RWPE2 (cell line): ENCODE measurements around the gene LRP1B.

Experiments used
- ATAC-seq: fragments of 200-7000 bp; cut with Tn5 transposase; 3 replicates; pipeline ENCODE4 v1.9.1; 2021; ENCODE audit warnings: low read depth
- DNase-seq: peaks from one replicate; pipeline ENCODE4 v3.0.0-alpha.2; 2020; ENCODE audit warnings: low spot score
- H3K27ac ChIP-seq: fragments of 450-650 bp; 2 replicates; pipeline ENCODE4 v1.5.1; 2017; ENCODE audit warnings: mild to moderate bottlenecking; ENCODE audit not compliant: poor library complexity, severe bottlenecking
- H3K27me3 ChIP-seq: fragments of 250-450 bp; sonication (Bioruptor Pico); 2 replicates; pipeline ENCODE4 v1.5.1; 2021; ENCODE audit warnings: mild to moderate bottlenecking, moderate library complexity; ENCODE audit not compliant: insufficient read depth, poor library complexity, severe bottlenecking
- H3K36me3 ChIP-seq: fragments of 250-450 bp; sonication (Bioruptor Pico); 2 replicates; pipeline ENCODE4 v1.5.1; 2020; ENCODE audit warnings: low read depth, mild to moderate bottlenecking, moderate library complexity
- H3K4me1 ChIP-seq: fragments of 250-450 bp; sonication (Bioruptor Pico); 2 replicates; pipeline ENCODE4 v1.5.1; 2021; ENCODE audit warnings: mild to moderate bottlenecking, moderate library complexity; ENCODE audit not compliant: insufficient read depth, poor library complexity, severe bottlenecking
- H3K4me3 ChIP-seq: fragments of 250-450 bp; sonication (Bioruptor Pico); 2 replicates; pipeline ENCODE4 v1.5.1; 2021; ENCODE audit warnings: mild to moderate bottlenecking, moderate library complexity; ENCODE audit not compliant: severe bottlenecking
- H3K9me3 ChIP-seq: fragments of 250-450 bp; sonication (Bioruptor Pico); 2 replicates; pipeline ENCODE4 v1.5.1; 2021; ENCODE audit warnings: mild to moderate bottlenecking, moderate library complexity; ENCODE audit not compliant: severe bottlenecking
- CTCF ChIP-seq: fragments of 450-650 bp; IDR thresholded peaks from one replicate; pipeline ENCODE4 v1.5.1; 2017; ENCODE audit warnings: mild to moderate bottlenecking, moderate library complexity; ENCODE audit not compliant: poor library complexity, severe bottlenecking

LRP1B gene

GRCh38 chr2:141591787-141592186 lies 539.0 kb downstream of the LRP1B start:
- no peak for ATAC-seq
- no peak for TF ChIP-seq CTCF
- DNase-seq: no peak
- no peak overlapping the region for H3K27ac ChIP-seq
- no peak overlapping the region for H3K4me3 ChIP-seq
- no peaks in the 10 kb centered on the region for H3K27me3 ChIP-seq
- H3K9me3 ChIP-seq: no peaks in the 10 kb centered on the region
- no peaks in the 10 kb centered on the region for H3K36me3 ChIP-seq
- H3K4me1 ChIP-seq: no peaks in the 10 kb centered on the region

- H3K4me1 ChIP-seq: no peaks in the 10 kb centered on the region
- no peak for TF ChIP-seq CTCF
- no peak overlapping the region for H3K27ac ChIP-seq
- H3K36me3 ChIP-seq: no peaks in the 10 kb centered on the region
- no peaks in the 10 kb centered on the region for H3K27me3 ChIP-seq
- H3K9me3 ChIP-seq: no peaks in the 10 kb centered on the region
- no peak for DNase-seq
- ATAC-seq: no peak
- H3K4me3 ChIP-seq: no peak overlapping the region
Observed at GRCh38 chr2:141590620-141591019, 540.2 kb downstream of the LRP1B start.

- H3K9me3 ChIP-seq: no peaks in the 10 kb centered on the region
- H3K36me3 ChIP-seq: no peaks in the 10 kb centered on the region
- no peaks in the 10 kb centered on the region for H3K4me1 ChIP-seq
- H3K27me3 ChIP-seq: no peaks in the 10 kb centered on the region
- DNase-seq: no peak
- TF ChIP-seq CTCF: no peak
- no peak overlapping the region for H3K27ac ChIP-seq
- ATAC-seq: no peak
- no peak overlapping the region for H3K4me3 ChIP-seq
Observed at GRCh38 chr2:141589314-141589713, 541.5 kb downstream of the LRP1B start.

- Histone ChIP-seq H3K27me3 (no peaks in the 10 kb centered on the region), H3K36me3 (no peaks in the 10 kb centered on the region), H3K27ac (no peak overlapping the region), H3K4me3 (no peak overlapping the region), H3K4me1 (no peaks in the 10 kb centered on the region), H3K9me3 (no peaks in the 10 kb centered on the region)
- DNase-seq (no peak), ATAC-seq (no peak)
- no peak for TF ChIP-seq CTCF
Observed at GRCh38 chr2:141586985-141587384, 543.8 kb downstream of the LRP1B start.

- no peak for TF ChIP-seq CTCF
- Histone ChIP-seq H3K4me1 (no peaks in the 10 kb centered on the region), H3K36me3 (no peaks in the 10 kb centered on the region), H3K27me3 (no peaks in the 10 kb centered on the region), H3K4me3 (no peak overlapping the region), H3K9me3 (no peaks in the 10 kb centered on the region), H3K27ac (no peak overlapping the region)
- DNase-seq: no peak
- no peak for ATAC-seq
Observed at GRCh38 chr2:141582213-141582612, 548.6 kb downstream of the LRP1B start.
